Measurements from ENCODE around the gene SUN3.

Gene SUN3

GRCh38 chr7:48038815-48039506, 10.1 kb upstream of the SUN3 start:
- no peaks in the 10 kb centered on the region for H3K9me3 ChIP-seq
- no peak for TF ChIP-seq CTCF (IDR thresholded peaks at IDR 0.05; ENCODE audit: low read depth, low read length)
- no peak for DNase-seq
- peaks cover 20% of the 10 kb centered on the region for H3K27me3 ChIP-seq
- peaks cover 3% of the 10 kb centered on the region; the same call in 1 of the 2 replicates for H3K4me1 ChIP-seq
- no peaks in the 10 kb centered on the region for H3K36me3 ChIP-seq
- no peak overlapping the region for H3K4me3 ChIP-seq (ENCODE audit: low read depth, low read length)

- Histone ChIP-seq H3K4me3 (ENCODE audit: low read depth, low read length) (peak overlapping the region; percentile 64), H3K9me3 (no peaks in the 10 kb centered on the region), H3K36me3 (no peaks in the 10 kb centered on the region), H3K27me3 (peaks cover 23% of the 10 kb centered on the region), H3K4me1 (peaks cover 3% of the 10 kb centered on the region; the same call in 1 of the 2 replicates)
- no peak for TF ChIP-seq CTCF (IDR thresholded peaks at IDR 0.05; ENCODE audit: low read depth, low read length)
- peak; percentile 19 for DNase-seq
Observed at GRCh38 chr7:48035967-48036478, 7.1 kb upstream of the SUN3 start.

GRCh38 chr7:48035301-48035966, 6.5 kb upstream of the SUN3 start, which contains the start of gene C7orf57:
C7orf57 (plus strand) TSS chr7:48035543; CDS start chr7:48036309, 766 bp downstream.
- Histone ChIP-seq H3K4me3 (ENCODE audit: low read depth, low read length) (peak within 1 kb of the TSS; percentile 64), H3K9me3 (no peaks in the 10 kb centered on the region)
- peak; percentile 95 for DNase-seq

GRCh38 chr7:48033922-48034321, 5.0 kb upstream of the SUN3 start:
- no peak for DNase-seq
- H3K4me1 ChIP-seq = peaks cover 3% of the 10 kb centered on the region; the same call in 1 of the 2 replicates
- no peaks in the 10 kb centered on the region for H3K36me3 ChIP-seq
- H3K9me3 ChIP-seq = no peaks in the 10 kb centered on the region
- H3K4me3 ChIP-seq (ENCODE audit: low read depth, low read length) = no peak overlapping the region
- no peak for TF ChIP-seq CTCF (IDR thresholded peaks at IDR 0.05; ENCODE audit: low read depth, low read length)
- peaks cover 35% of the 10 kb centered on the region for H3K27me3 ChIP-seq

More at GRCh38 chr7:48035301-48035966, 6.5 kb upstream of the SUN3 start, which contains the start of gene C7orf57:
- TF ChIP-seq CTCF (IDR thresholded peaks at IDR 0.05; ENCODE audit: low read depth, low read length) = 0 out of 2 replicates have a peak, but pooled peaks have one; percentile 4
- Histone ChIP-seq H3K4me1 (peaks cover 3% of the 10 kb centered on the region; the same call in 1 of the 2 replicates), H3K36me3 (no peaks in the 10 kb centered on the region), H3K27me3 (peaks cover 23% of the 10 kb centered on the region)

- TF ChIP-seq CTCF (IDR thresholded peaks at IDR 0.05; ENCODE audit: low read depth, low read length) = no peak
- H3K36me3 ChIP-seq = no peaks in the 10 kb centered on the region
- peaks cover 3% of the 10 kb centered on the region; the same call in 1 of the 2 replicates for H3K4me1 ChIP-seq
- H3K4me3 ChIP-seq (ENCODE audit: low read depth, low read length) = no peak overlapping the region
- peaks cover 47% of the 10 kb centered on the region for H3K27me3 ChIP-seq
- no peaks in the 10 kb centered on the region for H3K9me3 ChIP-seq
- no peak for DNase-seq
Observed at GRCh38 chr7:48031111-48031510, 2.2 kb upstream of the SUN3 start.
